ENCODE data around the gene TSPAN18.

The TSPAN18 gene

DNA sequence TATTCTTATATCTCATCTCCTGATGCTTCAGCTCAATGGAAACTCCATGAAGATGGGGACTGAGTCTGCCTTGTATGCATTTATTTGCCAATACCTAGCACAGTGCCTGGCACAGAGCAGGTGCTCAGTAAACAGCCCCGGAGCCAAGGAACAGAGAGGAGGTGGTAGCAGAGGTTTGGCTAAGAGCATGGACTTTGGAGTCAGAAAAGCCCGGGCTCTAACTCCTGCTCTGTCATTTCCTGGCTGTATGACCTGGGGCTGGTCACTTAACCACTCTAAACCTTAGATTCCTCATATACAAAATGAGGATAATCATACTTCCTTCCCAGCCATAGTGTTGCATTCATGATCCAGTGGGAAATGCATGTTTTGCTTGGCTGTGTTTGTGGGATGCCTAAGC lies 187.3 kb downstream of the TSPAN18 start:
- TF ChIP-seq, protein P1, sequence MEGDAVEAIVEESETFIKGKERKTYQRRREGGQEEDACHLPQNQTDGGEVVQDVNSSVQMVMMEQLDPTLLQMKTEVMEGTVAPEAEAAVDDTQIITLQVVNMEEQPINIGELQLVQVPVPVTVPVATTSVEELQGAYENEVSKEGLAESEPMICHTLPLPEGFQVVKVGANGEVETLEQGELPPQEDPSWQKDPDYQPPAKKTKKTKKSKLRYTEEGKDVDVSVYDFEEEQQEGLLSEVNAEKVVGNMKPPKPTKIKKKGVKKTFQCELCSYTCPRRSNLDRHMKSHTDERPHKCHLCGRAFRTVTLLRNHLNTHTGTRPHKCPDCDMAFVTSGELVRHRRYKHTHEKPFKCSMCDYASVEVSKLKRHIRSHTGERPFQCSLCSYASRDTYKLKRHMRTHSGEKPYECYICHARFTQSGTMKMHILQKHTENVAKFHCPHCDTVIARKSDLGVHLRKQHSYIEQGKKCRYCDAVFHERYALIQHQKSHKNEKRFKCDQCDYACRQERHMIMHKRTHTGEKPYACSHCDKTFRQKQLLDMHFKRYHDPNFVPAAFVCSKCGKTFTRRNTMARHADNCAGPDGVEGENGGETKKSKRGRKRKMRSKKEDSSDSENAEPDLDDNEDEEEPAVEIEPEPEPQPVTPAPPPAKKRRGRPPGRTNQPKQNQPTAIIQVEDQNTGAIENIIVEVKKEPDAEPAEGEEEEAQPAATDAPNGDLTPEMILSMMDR (IDR thresholded peaks at IDR 0.05; ENCODE audit: borderline replicate concordance, control extremely low read depth, extremely low read depth, insufficient read depth, missing control alignments): no peak
- in situ Hi-C loops (cut with MboI; ENCODE audit: low sequenced_read_pairs, unreplicated experiment): loop anchor here (10.0 to 25.0 kb wide), 3 partner anchors 189 to 627 kb away; partner anchors contain the start of gene TSPAN18
- DNase-seq (ENCODE audit: low spot score): no peak

DNA sequence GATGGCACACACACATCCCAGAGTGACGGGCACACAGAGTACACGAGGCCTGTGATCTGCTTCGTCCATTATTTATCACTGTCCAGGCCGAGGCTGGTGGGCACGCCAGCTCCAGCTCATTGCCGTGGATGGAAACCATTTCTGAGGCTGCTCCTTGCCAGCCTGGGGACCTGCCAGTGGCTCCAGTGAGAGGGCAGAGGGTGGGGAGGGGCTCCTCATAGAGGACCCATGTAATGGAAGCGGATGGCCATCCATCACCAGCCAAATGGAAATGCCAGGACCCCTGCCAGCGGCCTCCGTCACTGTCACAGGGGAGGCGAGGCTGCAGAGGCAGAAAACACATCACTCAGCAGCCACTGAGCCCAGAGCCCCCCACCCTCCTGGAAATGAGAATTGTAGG lies 188.2 kb downstream of the TSPAN18 start:
- in situ Hi-C loops (cut with MboI; ENCODE audit: low sequenced_read_pairs, unreplicated experiment): loop anchor here (10.0 to 25.0 kb wide), 3 partner anchors 190 to 628 kb away; partner anchors contain the start of gene TSPAN18
- DNase-seq (ENCODE audit: low spot score): no peak
- TF ChIP-seq, protein P1 (IDR thresholded peaks at IDR 0.05; ENCODE audit: borderline replicate concordance, control extremely low read depth, extremely low read depth, insufficient read depth, missing control alignments): no peak

DNA sequence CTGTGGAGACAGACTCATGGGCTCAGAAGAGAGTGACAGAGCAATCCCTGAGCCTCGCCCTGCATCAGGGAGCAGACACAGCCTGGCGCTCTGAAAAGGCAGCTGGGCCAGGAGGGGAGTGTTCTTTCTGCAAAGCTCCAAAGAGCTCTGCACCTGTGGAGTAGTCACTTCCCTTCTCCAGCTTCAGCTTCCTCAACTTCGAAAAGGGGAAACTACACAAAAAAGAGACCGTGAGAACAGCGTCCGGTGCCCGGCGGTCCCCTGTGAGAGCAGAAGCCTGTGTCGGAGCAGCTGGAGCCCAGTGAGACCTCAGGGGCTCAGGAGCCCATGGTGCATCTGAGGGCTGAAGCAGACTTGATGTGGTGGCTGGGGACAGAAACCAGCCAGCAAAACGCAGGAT lies 188.9 kb downstream of the TSPAN18 start:
- DNase-seq (ENCODE audit: low spot score): no peak

DNA sequence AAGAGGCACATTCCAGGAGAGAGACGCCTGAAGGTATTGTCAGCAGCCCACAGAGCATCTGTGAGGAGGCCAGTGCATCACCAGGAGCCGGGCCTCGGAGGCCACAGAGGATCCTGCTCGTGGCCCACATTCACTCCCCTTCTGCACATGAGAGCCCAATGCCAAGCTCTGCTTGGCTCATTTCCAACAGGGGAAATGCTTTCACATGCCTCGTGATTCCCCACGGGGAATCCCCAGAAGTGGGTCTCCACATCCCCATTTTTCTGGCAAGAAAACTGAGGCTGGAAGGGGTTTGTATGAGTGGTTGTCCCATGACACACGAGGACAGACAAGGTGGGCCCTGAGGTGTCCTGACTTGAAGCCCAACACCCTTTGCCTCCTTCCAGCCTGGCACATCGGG lies 189.6 kb downstream of the TSPAN18 start:
- TF ChIP-seq, protein P1 (IDR thresholded peaks at IDR 0.05; ENCODE audit: borderline replicate concordance, control extremely low read depth, extremely low read depth, insufficient read depth, missing control alignments): no peak
- in situ Hi-C loops (cut with MboI; ENCODE audit: low sequenced_read_pairs, unreplicated experiment): loop anchor here (10.0 to 25.0 kb wide), 3 partner anchors 192 to 629 kb away; partner anchors contain the start of gene TSPAN18
- no peak for DNase-seq (ENCODE audit: low spot score)

More for the DNA sequence above, 188.9 kb downstream of the TSPAN18 start:
- TF ChIP-seq, protein P1 (IDR thresholded peaks at IDR 0.05; ENCODE audit: borderline replicate concordance, control extremely low read depth, extremely low read depth, insufficient read depth, missing control alignments): no peak
- in situ Hi-C loops (cut with MboI; ENCODE audit: low sequenced_read_pairs, unreplicated experiment): loop anchor here (10.0 to 25.0 kb wide), 3 partner anchors 191 to 628 kb away; partner anchors contain the start of gene TSPAN18

DNA sequence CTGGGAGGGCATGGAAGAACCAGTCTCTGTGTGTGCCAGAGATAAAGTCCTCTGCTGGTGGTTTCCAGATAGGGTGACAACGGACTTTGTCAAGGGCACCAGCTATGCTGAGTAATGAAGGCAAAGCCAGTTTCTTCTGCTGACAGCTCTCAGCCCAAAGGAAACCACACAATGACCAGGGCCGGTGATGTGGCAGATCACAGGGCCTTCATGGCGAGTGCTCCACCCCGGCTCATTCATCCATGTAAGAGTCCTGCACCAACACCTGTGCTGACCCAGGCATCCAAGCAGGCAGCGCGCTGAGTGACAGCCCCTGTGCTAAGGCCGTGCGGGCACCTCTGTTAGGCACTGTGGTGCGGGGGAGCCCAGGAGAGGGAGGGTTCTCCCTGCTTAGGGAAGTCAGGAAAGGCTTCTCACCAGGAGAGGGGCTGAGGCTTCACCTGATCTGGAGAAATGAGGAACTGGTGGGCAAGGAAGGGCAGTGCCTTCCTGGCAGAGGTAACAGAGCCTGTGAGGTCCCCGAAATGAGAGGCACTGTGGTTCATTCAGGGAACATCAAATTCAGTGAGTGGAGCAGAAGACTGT lies 190.1 kb downstream of the TSPAN18 start:
- in situ Hi-C loops (cut with MboI; ENCODE audit: low sequenced_read_pairs, unreplicated experiment): loop anchor here (10.0 to 25.0 kb wide), 3 partner anchors 192 to 630 kb away; partner anchors contain the start of gene TSPAN18
- TF ChIP-seq, protein P1 (IDR thresholded peaks at IDR 0.05; ENCODE audit: borderline replicate concordance, control extremely low read depth, extremely low read depth, insufficient read depth, missing control alignments): no peak
- DNase-seq (ENCODE audit: low spot score): no peak

DNA sequence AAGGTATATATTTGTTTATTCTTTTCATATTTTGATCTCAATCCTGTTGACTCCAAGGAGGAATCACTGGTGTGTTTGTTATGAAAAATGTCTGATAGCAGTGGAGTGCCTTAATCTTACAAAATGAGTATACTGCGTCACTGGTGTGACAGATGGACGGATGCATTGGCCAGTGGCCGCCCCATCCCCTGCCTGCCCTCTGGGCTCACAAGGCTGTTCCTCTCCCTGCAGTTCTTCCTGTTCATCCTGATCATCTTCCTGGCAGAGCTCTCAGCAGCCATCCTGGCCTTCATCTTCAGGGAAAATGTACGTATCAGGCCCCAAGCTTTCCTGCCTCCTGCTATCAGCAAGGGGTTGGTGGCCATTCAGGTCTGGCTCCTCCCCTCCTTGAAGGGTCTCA lies 191.0 kb downstream of the TSPAN18 start:
- in situ Hi-C loops (cut with MboI; ENCODE audit: low sequenced_read_pairs, unreplicated experiment): loop anchor here (10.0 to 25.0 kb wide), 3 partner anchors 193 to 630 kb away; partner anchors contain the start of gene TSPAN18
- TF ChIP-seq, protein P1 (IDR thresholded peaks at IDR 0.05; ENCODE audit: borderline replicate concordance, control extremely low read depth, extremely low read depth, insufficient read depth, missing control alignments): no peak
- DNase-seq (ENCODE audit: low spot score): no peak

Data from GM13976 (cell line).